Stimulated activated naive B cell treated with anti-CD40 and anti-IgM and Interleukin-4, amounts not matched to agents 10 μg/mL and 1 μg/mL and 100 μg/mL, for 72 hours (primary cell): ENCODE results near the gene APRT.

ENCODE experiments used
- ATAC-seq, 2 donors: fragments of 150-1000 bp; cut with Tn5 transposase; replicated peaks; 2 replicates each; pipeline ENCODE4 v1.10.0; 2021; ENCODE audit warnings: moderate library complexity in 1 of 2
- DNase-seq: peaks from one replicate; pipeline ENCODE4 v3.0.0; 2021
- H3K27ac Mint-ChIP-seq: one replicate; pipeline ENCODE4 v1.8.0; 2022; ENCODE audit warnings: mild to moderate bottlenecking, mixed read lengths
- H3K27me3 Mint-ChIP-seq, 2 donors: one replicate each; pipeline ENCODE4 v1.8.0; 2022; ENCODE audit warnings: mixed read lengths in 2 of 2
- H3K36me3 Mint-ChIP-seq, 2 donors: one replicate each; pipeline ENCODE4 v1.8.0; 2022; ENCODE audit warnings: mixed read lengths in 2 of 2, mild to moderate bottlenecking in 1 of 2
- H3K4me1 Mint-ChIP-seq, 2 donors: one replicate each; pipeline ENCODE4 v1.8.0; 2022; ENCODE audit warnings: mixed read lengths in 2 of 2, mild to moderate bottlenecking in 1 of 2
- H3K4me3 Mint-ChIP-seq, 2 donors: one replicate each; pipeline ENCODE4 v1.8.0; 2022; ENCODE audit warnings: mild to moderate bottlenecking in 2 of 2, mixed read lengths in 2 of 2, moderate library complexity in 1 of 2
- H3K9me3 Mint-ChIP-seq, 2 donors: one replicate each; pipeline ENCODE4 v1.8.0; 2022; ENCODE audit warnings: mixed read lengths in 2 of 2, mild to moderate bottlenecking in 1 of 2

The APRT gene

GRCh38 chr16:88850531-88851199 lies 38.9 kb upstream of the APRT start:
- DNase-seq (no peak), ATAC-seq (no peak)
- Mint-ChIP-seq H3K27ac (no peak overlapping the region), H3K4me3 (no peak overlapping the region), H3K36me3 (peaks cover 16 to 25% of the 10 kb centered on the region in 2 donors), H3K9me3 (no peaks in the 10 kb centered on the region), H3K27me3 (no peaks in the 10 kb centered on the region), H3K4me1 (peaks cover 15 to 34% of the 10 kb centered on the region in 2 donors)

GRCh38 chr16:88848557-88848956 lies 36.8 kb upstream of the APRT start:
- Mint-ChIP-seq H3K4me1 (peaks cover 2 to 15% of the 10 kb centered on the region in 2 donors), H3K27me3 (no peaks in the 10 kb centered on the region), H3K4me3 (no peak overlapping the region), H3K9me3 (no peaks in the 10 kb centered on the region), H3K27ac (no peak overlapping the region), H3K36me3 (peaks cover 14 to 25% of the 10 kb centered on the region in 2 donors)
- DNase-seq: no peak
- ATAC-seq: no peak

DNA sequence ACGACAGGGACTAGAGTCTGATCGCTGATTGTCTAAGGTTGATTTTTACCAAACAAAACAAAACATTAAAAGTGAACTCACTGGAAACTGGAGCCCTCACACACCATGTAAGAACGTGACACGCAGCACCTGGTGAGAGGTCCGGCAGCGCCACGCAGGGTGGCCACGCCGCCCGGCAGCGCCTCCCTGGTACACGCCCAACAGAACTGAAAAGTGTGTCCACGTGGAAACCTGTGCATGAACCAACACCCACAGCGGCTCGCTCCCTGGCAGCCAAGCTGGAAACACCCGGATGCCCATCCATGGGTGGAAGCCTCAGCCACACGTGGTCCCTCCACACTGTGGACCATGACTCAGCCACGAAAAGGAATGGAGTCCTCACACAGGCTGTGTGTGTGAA lies 35.9 kb upstream of the APRT start:
- no peaks in the 10 kb centered on the region for H3K9me3 Mint-ChIP-seq
- DNase-seq: no peak
- no peaks in the 10 kb centered on the region for H3K27me3 Mint-ChIP-seq
- H3K36me3 Mint-ChIP-seq: peaks cover 20 to 32% of the 10 kb centered on the region in 2 donors
- H3K4me1 Mint-ChIP-seq: peaks cover 4 to 15% of the 10 kb centered on the region in 2 donors
- H3K4me3 Mint-ChIP-seq: no peak overlapping the region
- H3K27ac Mint-ChIP-seq: no peak overlapping the region
- ATAC-seq: no peak

DNA sequence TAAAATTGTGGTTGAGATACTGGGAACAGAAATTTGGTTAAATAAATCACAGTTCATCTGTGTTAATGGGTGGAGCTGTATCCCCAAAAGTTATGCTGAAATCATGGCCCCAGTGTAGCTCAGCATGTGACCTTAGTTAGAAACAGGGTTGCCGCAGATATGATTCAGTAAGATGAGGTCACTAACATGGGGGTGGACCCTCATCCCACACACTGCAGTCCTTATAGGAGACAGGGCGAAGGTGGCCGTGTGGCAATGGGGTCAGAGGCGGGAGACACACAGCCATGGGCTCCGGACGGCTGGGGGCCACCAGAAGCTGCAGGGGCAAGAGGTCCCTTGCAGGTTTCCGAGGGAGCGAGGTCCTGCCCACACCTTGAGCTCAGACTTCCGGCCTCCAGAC lies 34.4 kb upstream of the APRT start:
- Mint-ChIP-seq H3K9me3 (no peaks in the 10 kb centered on the region), H3K27ac (no peak overlapping the region), H3K4me3 (no peak overlapping the region), H3K27me3 (no peaks in the 10 kb centered on the region), H3K36me3 (peaks cover 17 to 24% of the 10 kb centered on the region in 2 donors), H3K4me1 (peaks cover 2% of the 10 kb centered on the region in 2 donors)
- ATAC-seq: no peak
- no peak for DNase-seq

DNA sequence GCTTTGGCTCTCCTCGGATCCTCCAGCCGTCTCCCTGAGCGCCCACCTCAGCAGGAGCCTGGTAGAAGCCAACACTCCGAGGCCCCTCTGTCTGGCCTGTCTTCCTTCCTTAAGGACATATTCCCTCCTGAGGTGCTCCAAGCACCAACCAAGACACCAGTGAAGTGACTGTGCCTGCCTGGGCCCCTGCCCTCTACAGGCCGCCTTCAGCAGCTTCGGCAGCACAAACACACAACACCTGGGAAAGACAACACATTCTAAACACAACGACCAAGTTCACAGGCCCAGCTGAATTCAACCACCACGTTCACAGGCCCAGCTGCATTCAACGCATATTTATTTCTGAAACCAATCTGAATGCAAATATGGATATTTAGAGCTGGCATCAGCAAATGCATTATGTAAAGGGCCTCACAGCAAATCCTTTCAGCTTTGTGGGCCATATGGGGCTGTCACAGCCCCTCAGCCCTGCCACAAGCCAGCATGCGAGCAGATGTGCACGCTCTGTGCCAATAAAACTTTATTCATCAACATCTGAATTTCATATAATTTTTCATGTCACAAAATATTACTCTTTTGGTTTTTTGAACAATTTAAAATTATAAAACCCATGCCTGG lies 32.8 kb upstream of the APRT start:
- ATAC-seq (no peak), DNase-seq (no peak)
- peaks cover 0 to 2% of the 10 kb centered on the region in 2 donors for H3K4me1 Mint-ChIP-seq
- no peaks in the 10 kb centered on the region for H3K9me3 Mint-ChIP-seq
- no peaks in the 10 kb centered on the region for H3K27me3 Mint-ChIP-seq
- H3K27ac Mint-ChIP-seq: no peak overlapping the region
- peaks cover 17 to 26% of the 10 kb centered on the region in 2 donors for H3K36me3 Mint-ChIP-seq
- no peak overlapping the region for H3K4me3 Mint-ChIP-seq

DNA sequence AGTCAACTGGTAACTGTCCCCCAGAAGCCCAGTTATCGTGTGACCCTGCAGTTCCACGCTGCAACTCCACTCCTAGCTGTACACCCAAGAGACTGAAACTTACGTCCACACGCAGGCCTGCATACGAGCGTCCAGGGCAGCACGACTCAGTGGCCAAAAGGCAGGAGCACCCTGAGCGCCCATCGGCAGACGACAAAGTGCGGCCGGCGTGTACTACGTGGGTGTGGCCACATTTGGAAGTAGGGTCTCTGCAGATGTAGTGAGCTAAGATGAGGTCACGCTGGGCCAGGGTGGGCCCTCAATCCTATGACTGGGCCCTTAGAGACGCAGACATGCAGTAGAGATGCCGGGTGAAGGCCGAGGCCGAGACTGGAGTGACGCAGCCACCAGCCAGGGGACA lies 31.5 kb upstream of the APRT start:
- Mint-ChIP-seq H3K4me1 (peaks cover 0 to 2% of the 10 kb centered on the region in 2 donors), H3K36me3 (peaks cover 22 to 34% of the 10 kb centered on the region in 2 donors)

DNA sequence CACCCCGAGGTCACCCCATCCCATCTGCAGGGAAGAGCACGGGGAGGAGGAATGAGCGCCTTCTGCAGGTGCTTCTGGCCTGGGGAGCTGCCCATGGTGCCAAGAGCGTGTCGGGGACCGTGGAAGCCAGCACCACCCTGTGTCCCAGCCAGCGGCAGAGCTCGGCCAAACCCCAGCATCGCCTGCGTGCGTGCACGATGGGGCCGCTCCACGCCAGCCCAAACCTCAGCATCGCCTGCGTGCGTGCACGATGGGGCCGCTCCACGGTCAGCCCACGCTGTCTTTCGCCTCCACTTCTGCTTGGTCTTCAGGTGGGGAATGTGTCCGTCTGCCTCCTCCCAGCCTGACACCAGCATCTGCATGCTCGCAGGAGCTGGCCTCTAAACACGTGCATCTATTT lies 31.1 kb upstream of the APRT start:
- H3K9me3 Mint-ChIP-seq: no peaks in the 10 kb centered on the region
- H3K4me3 Mint-ChIP-seq: no peak overlapping the region
- H3K36me3 Mint-ChIP-seq: peaks cover 22 to 35% of the 10 kb centered on the region in 2 donors
- peaks cover 0 to 2% of the 10 kb centered on the region in 2 donors for H3K4me1 Mint-ChIP-seq
- DNase-seq: no peak
- no peak for ATAC-seq
- H3K27ac Mint-ChIP-seq: no peak overlapping the region
- H3K27me3 Mint-ChIP-seq: no peaks in the 10 kb centered on the region

More for the DNA sequence above, 31.5 kb upstream of the APRT start:
- H3K9me3 Mint-ChIP-seq: no peaks in the 10 kb centered on the region
- H3K27me3 Mint-ChIP-seq: no peaks in the 10 kb centered on the region
- no peak for DNase-seq
- H3K4me3 Mint-ChIP-seq: no peak overlapping the region
- no peak overlapping the region for H3K27ac Mint-ChIP-seq
- ATAC-seq: no peak

DNA sequence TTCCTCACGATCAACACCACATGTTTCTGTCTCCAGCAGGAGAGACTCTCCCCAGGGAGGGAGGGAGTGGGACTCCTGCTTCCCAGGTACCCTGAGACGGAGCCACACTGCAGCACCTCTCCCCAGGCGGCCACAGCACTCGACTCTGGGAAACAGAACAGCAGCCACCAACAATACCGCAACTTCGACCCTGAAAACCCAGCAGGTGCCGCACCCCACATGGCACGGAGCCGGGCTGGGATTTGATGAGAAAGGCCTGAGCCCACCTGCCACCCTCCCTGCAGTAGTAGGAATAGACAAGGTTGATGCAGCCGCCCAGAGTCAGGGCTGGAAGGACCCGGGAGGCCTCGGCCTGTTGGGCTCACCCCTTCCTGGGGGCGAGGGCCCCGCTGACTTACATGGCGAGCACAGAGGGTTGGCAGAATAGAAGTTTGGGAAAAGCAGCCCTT lies 30.6 kb upstream of the APRT start:
- Mint-ChIP-seq H3K27me3 (no peaks in the 10 kb centered on the region), H3K27ac (no peak overlapping the region), H3K4me3 (no peak overlapping the region), H3K9me3 (no peaks in the 10 kb centered on the region), H3K36me3 (peaks cover 20 to 33% of the 10 kb centered on the region in 2 donors), H3K4me1 (peaks cover 0 to 2% of the 10 kb centered on the region in 2 donors)
- ATAC-seq: no peak
- no peak for DNase-seq

GRCh38 chr16:88841521-88842307 lies 30.0 kb upstream of the APRT start:
- peaks cover 20 to 32% of the 10 kb centered on the region in 2 donors for H3K36me3 Mint-ChIP-seq
- no peak overlapping the region for H3K27ac Mint-ChIP-seq
- DNase-seq (no peak), ATAC-seq (no peak)
- H3K4me1 Mint-ChIP-seq: peaks cover 0 to 2% of the 10 kb centered on the region in 2 donors
- H3K27me3 Mint-ChIP-seq: no peaks in the 10 kb centered on the region
- no peak overlapping the region for H3K4me3 Mint-ChIP-seq
- no peaks in the 10 kb centered on the region for H3K9me3 Mint-ChIP-seq

GRCh38 chr16:88840600-88841215 lies 29.0 kb upstream of the APRT start:
- peaks cover 18 to 32% of the 10 kb centered on the region in 2 donors for H3K36me3 Mint-ChIP-seq
- H3K4me3 Mint-ChIP-seq: no peak overlapping the region
- peaks cover 0 to 2% of the 10 kb centered on the region in 2 donors for H3K4me1 Mint-ChIP-seq
- DNase-seq (no peak), ATAC-seq (no peak)
- no peaks in the 10 kb centered on the region for H3K27me3 Mint-ChIP-seq
- no peak overlapping the region for H3K27ac Mint-ChIP-seq
- H3K9me3 Mint-ChIP-seq: no peaks in the 10 kb centered on the region

GRCh38 chr16:88839745-88840599 lies 28.2 kb upstream of the APRT start:
- H3K27me3 Mint-ChIP-seq: no peaks in the 10 kb centered on the region
- H3K27ac Mint-ChIP-seq: no peak overlapping the region
- no peak for DNase-seq
- peaks cover 18 to 38% of the 10 kb centered on the region in 2 donors for H3K36me3 Mint-ChIP-seq
- no peaks in the 10 kb centered on the region for H3K9me3 Mint-ChIP-seq
- peaks cover 0 to 2% of the 10 kb centered on the region in 2 donors for H3K4me1 Mint-ChIP-seq
- no peak overlapping the region for H3K4me3 Mint-ChIP-seq
- ATAC-seq: no peak

DNA sequence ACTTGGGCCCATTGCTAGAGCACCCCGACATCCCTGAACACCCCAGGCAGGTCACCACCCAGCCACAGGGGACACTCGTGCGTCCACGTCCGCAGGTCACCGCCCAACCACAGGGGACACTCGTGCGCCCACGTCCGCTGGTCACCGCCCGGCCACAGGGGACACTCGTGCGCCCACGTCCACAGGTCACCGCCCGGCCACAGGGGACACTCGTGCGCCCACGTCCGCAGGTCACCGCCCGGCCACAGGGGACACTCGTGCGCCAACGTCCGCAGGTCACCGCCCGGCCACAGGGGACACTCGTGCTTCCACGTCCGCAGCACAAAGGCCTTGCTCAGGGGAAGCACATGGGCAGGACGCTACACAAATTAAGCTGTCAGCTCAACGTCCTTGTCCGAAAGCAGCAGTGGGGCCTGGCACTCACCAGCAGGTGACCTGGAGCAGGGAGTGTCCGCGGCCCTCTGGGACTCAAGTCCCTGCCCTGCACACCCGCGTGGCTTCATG lies 27.4 kb upstream of the APRT start:
- Mint-ChIP-seq H3K9me3 (no peaks in the 10 kb centered on the region), H3K27me3 (no peaks in the 10 kb centered on the region), H3K27ac (peak overlapping the region; percentile 51), H3K36me3 (peaks cover 20 to 41% of the 10 kb centered on the region in 2 donors), H3K4me1 (peaks cover 0 to 2% of the 10 kb centered on the region in 2 donors), H3K4me3 (no peak overlapping the region)
- no peak for DNase-seq
- ATAC-seq: no peak

DNA sequence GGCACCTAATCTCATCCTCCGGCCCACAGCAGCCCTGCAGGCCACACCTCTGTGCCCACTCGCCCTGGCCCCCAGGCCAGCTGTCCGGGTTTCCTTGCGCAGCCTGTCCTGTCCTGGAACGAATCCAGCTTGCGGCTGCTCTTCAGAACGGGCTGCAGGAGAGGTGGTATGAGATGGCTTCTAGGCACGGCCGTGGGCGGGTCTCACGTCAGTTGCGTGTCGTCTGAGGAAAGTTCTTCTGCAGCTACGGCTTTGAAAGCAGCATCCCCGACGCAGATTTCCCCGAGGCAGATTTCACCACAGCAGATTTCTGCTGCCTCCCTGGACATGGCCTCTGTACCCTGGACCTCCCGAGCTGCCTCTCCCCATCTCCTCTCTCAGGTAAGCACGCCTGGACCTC lies 26.8 kb upstream of the APRT start:
- no peak for ATAC-seq
- Mint-ChIP-seq H3K4me1 (peaks cover 0 to 2% of the 10 kb centered on the region in 2 donors), H3K27ac (peak overlapping the region; percentile 51), H3K4me3 (no peak overlapping the region), H3K9me3 (no peaks in the 10 kb centered on the region), H3K27me3 (no peaks in the 10 kb centered on the region), H3K36me3 (peaks cover 23 to 44% of the 10 kb centered on the region in 2 donors)
- no peak for DNase-seq
